Upper lobe of left lung (tissue), 4 donors: Measurements from ENCODE around the gene ALS2CL.

Source experiments
- EP300 ChIP-seq, 4 donors: sonication (generic); formaldehyde crosslinking; IDR thresholded peaks; one replicate each; pipeline ENCODE4 v1.5.1; 2017; ENCODE audit warnings: antibody characterized with exemption in 4 of 4, control low read depth in 2 of 4
- POLR2A ChIP-seq, 4 donors: fragments of 450-650 bp; IDR thresholded peaks; one replicate each; pipeline ENCODE4 v1.5.1; 2016 to 2017; ENCODE audit warnings: antibody characterized with exemption in 4 of 4, mild to moderate bottlenecking in 2 of 4
- POLR2AphosphoS5 ChIP-seq, 2 donors: sonication (generic); formaldehyde crosslinking; IDR thresholded peaks; one replicate each; pipeline ENCODE4 v1.5.1; 2017; ENCODE audit warnings: antibody characterized with exemption in 2 of 2
- TF ChIP-seq, protein P1 (sequence below), 6 experiments: fragments of 450-650 bp in 4 of 6; fragments of 200-600 bp in 2 of 6; sonication (generic) in 2 of 6; IDR thresholded peaks; one replicate each; pipeline ENCODE4 v1.5.1; 2016 to 2019; ENCODE audit warnings: antibody characterized with exemption in 6 of 6

- TF ChIP-seq, protein P1, sequence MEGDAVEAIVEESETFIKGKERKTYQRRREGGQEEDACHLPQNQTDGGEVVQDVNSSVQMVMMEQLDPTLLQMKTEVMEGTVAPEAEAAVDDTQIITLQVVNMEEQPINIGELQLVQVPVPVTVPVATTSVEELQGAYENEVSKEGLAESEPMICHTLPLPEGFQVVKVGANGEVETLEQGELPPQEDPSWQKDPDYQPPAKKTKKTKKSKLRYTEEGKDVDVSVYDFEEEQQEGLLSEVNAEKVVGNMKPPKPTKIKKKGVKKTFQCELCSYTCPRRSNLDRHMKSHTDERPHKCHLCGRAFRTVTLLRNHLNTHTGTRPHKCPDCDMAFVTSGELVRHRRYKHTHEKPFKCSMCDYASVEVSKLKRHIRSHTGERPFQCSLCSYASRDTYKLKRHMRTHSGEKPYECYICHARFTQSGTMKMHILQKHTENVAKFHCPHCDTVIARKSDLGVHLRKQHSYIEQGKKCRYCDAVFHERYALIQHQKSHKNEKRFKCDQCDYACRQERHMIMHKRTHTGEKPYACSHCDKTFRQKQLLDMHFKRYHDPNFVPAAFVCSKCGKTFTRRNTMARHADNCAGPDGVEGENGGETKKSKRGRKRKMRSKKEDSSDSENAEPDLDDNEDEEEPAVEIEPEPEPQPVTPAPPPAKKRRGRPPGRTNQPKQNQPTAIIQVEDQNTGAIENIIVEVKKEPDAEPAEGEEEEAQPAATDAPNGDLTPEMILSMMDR (IDR thresholded peaks at IDR 0.05) = no peak
- TF ChIP-seq POLR2A (IDR thresholded peaks at IDR 0.05) = no peak
- no peak for TF ChIP-seq POLR2AphosphoS5 (IDR thresholded peaks at IDR 0.05)
- TF ChIP-seq EP300 (IDR thresholded peaks at IDR 0.05) = no peak
Measured at GRCh38 chr3:46664971-46665762, 28.3 kb downstream of the ALS2CL start.
